ENCODE data around the gene NDUFS4. TPM values are rescaled to one million over a fixed set of nuclear protein-coding genes. Genes with fewer than 3 reads are reported as not detected.

Gene NDUFS4
- total RNA-seq, 1 donor = 78.2 TPM

DNA sequence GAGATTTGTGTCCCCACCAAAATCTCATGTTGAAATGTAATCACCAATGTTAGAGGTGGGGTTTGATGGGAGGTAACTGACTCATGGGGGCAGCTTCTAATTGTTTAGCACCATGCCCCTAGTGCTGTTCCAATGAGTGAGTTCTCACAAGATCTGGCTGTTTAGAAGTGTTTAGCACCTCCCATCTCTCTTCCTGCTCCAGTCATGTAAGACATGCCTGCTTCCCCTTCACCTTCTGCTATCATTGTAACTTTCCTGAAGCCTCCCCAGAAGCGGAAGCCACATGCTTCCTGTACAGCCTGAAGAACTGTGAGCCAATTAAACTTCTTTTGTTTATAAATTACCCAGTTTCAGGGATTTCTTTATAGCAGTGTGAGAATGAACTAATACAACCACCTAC, 170.5 kb downstream of the NDUFS4 start:
- no peak overlapping the region for H3K4me2 ChIP-seq (ENCODE audit: insufficient read depth, low read length)
- H2AFZ ChIP-seq (ENCODE audit: low read length) = no peak overlapping the region
- H3K9me3 ChIP-seq (ENCODE audit: low read depth, low read length) = no peaks in the 10 kb centered on the region
- H3K27me3 ChIP-seq (ENCODE audit: insufficient read depth, low read length) = peaks cover 3% of the 10 kb centered on the region
- TF ChIP-seq, protein P1, sequence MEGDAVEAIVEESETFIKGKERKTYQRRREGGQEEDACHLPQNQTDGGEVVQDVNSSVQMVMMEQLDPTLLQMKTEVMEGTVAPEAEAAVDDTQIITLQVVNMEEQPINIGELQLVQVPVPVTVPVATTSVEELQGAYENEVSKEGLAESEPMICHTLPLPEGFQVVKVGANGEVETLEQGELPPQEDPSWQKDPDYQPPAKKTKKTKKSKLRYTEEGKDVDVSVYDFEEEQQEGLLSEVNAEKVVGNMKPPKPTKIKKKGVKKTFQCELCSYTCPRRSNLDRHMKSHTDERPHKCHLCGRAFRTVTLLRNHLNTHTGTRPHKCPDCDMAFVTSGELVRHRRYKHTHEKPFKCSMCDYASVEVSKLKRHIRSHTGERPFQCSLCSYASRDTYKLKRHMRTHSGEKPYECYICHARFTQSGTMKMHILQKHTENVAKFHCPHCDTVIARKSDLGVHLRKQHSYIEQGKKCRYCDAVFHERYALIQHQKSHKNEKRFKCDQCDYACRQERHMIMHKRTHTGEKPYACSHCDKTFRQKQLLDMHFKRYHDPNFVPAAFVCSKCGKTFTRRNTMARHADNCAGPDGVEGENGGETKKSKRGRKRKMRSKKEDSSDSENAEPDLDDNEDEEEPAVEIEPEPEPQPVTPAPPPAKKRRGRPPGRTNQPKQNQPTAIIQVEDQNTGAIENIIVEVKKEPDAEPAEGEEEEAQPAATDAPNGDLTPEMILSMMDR (IDR thresholded peaks at IDR 0.05; ENCODE audit: extremely low read depth, low read depth, low read length) = no peak
- no peaks in the 10 kb centered on the region for H3K36me3 ChIP-seq (ENCODE audit: insufficient read depth, low read length)
- no peak for DNase-seq (ENCODE audit: insufficient read length, low spot score, missing footprints)
- H3K27ac ChIP-seq (ENCODE audit: low read depth, low read length) = no peak overlapping the region
- H4K20me1 ChIP-seq (ENCODE audit: insufficient read depth, low read length) = no peaks in the 10 kb centered on the region
- no peaks in the 10 kb centered on the region for H3K4me1 ChIP-seq (ENCODE audit: insufficient read depth, low read length)
- H3K4me3 ChIP-seq (ENCODE audit: insufficient read depth, low read length) = no peak overlapping the region
- H3K79me2 ChIP-seq (ENCODE audit: insufficient read depth, low read length) = no peaks in the 10 kb centered on the region

Other genes with a start within 250 kb of the NDUFS4 start
- 176 and 215 TPM in 2 replicates for gene FST, start 80.0 kb upstream of the NDUFS4 start, total RNA-seq

All from osteoblast (primary cell).